ENCODE results near the gene MYO18B.
"Not testable (repeated sequence)": the region's sequence is repeated elsewhere in the genome, so short reads cannot be mapped to it uniquely, and the experiment has no call there.

DNA sequence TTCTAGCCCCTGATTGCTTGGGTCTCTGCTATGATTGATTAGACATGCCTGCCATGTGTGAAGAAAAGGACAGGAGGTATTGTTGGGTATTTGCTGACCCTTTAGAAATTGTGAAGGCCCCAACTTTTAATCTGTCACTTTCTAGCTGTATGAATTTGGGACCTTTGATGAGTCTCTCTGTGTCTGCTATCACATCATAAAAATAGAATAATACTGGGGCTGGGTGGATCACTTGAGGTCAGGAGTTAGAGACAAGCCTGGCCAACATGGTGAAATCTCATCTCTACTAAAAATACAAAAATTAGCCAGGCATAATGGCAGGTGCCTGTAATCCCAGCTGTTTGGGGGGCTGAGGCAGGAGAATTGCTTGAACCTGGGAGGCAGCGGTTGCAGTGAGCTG is 242.9 kb downstream of the MYO18B start:
- not testable (repeated sequence) for TF ChIP-seq POLR2A, POLR2AphosphoS5, SPI1, TAF1 (IDR thresholded peaks at IDR 0.05; ENCODE audit: low read depth, low read length)
